MM.1S (cell line): Measurements from ENCODE around the gene ETV6.

ENCODE experiments used
- DNase-seq: peaks from one replicate; pipeline ENCODE4 v3.0.0-alpha.2; 2015
- H2AFZ ChIP-seq: fragments of 300-600 bp; sonication (generic); 2 replicates; pipeline ENCODE4 v1.6.0; 2016; ENCODE audit warnings: antibody characterized with exemption, low read length
- H3F3A ChIP-seq: fragments of 300-600 bp; sonication (generic); 2 replicates; pipeline ENCODE4 v1.6.1; 2016; ENCODE audit warnings: mild to moderate bottlenecking, antibody characterized with exemption, low read length, moderate library complexity, mixed read lengths; ENCODE audit not compliant: insufficient read depth
- H3K27ac ChIP-seq: fragments of 300-600 bp; sonication (generic); 2 replicates; pipeline ENCODE4 v1.5.1; 2016; ENCODE audit warnings: mild to moderate bottlenecking, low read length
- H3K27me3 ChIP-seq: fragments of 300-600 bp; sonication (generic); replicated peaks from 2 replicates; pipeline ENCODE4 v1.6.0; 2016; ENCODE audit warnings: low read length; ENCODE audit not compliant: insufficient read depth
- H3K36me3 ChIP-seq: fragments of 300-600 bp; sonication (generic); replicated peaks from 2 replicates; pipeline ENCODE4 v1.6.1; 2016; ENCODE audit warnings: mild to moderate bottlenecking, low read length, mixed read lengths; ENCODE audit not compliant: insufficient read depth
- H3K4me1 ChIP-seq: fragments of 300-600 bp; sonication (generic); 2 replicates; pipeline ENCODE4 v1.6.1; 2016; ENCODE audit warnings: low read length, mixed read lengths
- H3K4me2 ChIP-seq: fragments of 300-600 bp; sonication (generic); 2 replicates; pipeline ENCODE4 v1.6.0; 2016; ENCODE audit warnings: low read depth, low read length
- H3K4me3 ChIP-seq: fragments of 300-600 bp; sonication (generic); 2 replicates; pipeline ENCODE4 v1.5.1; 2016; ENCODE audit warnings: low read length, mixed read lengths
- H3K79me2 ChIP-seq: fragments of 300-600 bp; sonication (generic); 2 replicates; pipeline ENCODE4 v1.6.1; 2016; ENCODE audit warnings: mixed run types, low read length, mixed read lengths
- H3K9ac ChIP-seq: fragments of 300-600 bp; sonication (generic); 2 replicates; pipeline ENCODE4 v1.6.1; 2016; ENCODE audit warnings: low read length, mixed read lengths
- H3K9me2 ChIP-seq: fragments of 300-600 bp; sonication (generic); replicated peaks from 2 replicates; pipeline ENCODE4 v1.6.1; 2016; ENCODE audit warnings: mild to moderate bottlenecking, low read length, mixed read lengths; ENCODE audit not compliant: insufficient read depth
- H3K9me3 ChIP-seq: fragments of 300-600 bp; sonication (generic); replicated peaks from 2 replicates; pipeline ENCODE4 v1.6.1; 2016; ENCODE audit warnings: mild to moderate bottlenecking, low read length, mixed read lengths; ENCODE audit not compliant: insufficient read depth
- H4K20me1 ChIP-seq: fragments of 300-600 bp; sonication (generic); 2 replicates; pipeline ENCODE4 v1.6.1; 2016; ENCODE audit warnings: mild to moderate bottlenecking, low read length, moderate library complexity, mixed read lengths; ENCODE audit not compliant: insufficient read depth
- CTCF ChIP-seq: fragments of 300-600 bp; sonication (generic); IDR thresholded peaks from 2 replicates; pipeline ENCODE4 v1.5.1; 2016; ENCODE audit warnings: antibody characterized with exemption, low read length, mixed read lengths
- EZH2 ChIP-seq: fragments of 300-600 bp; sonication (generic); optimal IDR thresholded peaks from 2 replicates; pipeline ENCODE3; 2017; ENCODE audit warnings: low read depth, mild to moderate bottlenecking, antibody characterized with exemption, low read length, mixed read lengths
- EZH2phosphoT487 ChIP-seq: fragments of 300-600 bp; sonication (generic); IDR thresholded peaks from 2 replicates; pipeline ENCODE4 v1.6.1; 2018; ENCODE audit warnings: antibody characterized with exemption, low read length

Gene ETV6

DNA sequence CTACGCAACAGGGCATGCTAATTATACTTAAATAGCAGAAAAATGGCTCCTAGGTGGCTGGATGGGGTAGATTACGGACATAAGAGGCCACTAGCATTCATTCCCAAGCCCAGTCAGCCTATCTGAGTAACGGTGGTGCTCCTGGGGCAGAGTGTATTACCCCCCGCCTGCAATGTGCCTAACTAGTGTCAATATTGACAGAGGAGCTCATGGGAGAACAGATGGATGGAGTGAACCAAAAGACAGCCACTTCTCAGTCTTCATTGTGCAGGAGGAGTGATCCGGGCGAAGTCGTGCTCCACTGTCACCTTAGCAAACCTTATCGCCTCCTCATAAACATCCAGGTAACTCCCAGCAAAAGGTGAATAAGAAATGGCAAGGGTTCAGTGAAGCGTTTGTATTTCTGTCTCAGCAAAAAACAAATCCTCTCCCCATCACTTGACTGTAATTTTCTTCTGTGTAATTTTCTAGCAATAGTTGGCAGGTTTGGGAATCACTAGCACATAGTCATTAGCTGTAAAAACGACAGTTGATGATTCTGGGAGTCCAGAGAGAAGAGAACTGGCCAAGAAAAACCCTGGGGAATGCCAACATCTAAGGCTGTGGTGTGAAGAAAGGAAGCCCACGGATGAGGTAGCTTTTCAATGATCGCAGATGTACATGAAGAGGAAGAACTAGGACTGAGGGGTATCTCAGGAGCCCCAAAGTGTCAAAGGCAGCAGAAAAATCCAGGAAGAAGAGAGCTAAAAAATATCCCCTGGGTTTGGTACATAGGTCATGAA lies 294.6 kb downstream of the ETV6 start:
- Histone ChIP-seq H4K20me1 (no peaks in the 10 kb centered on the region), H3K36me3 (no peaks in the 10 kb centered on the region), H3K79me2 (no peaks in the 10 kb centered on the region), H3K9me3 (no peaks in the 10 kb centered on the region), H3K27me3 (no peaks in the 10 kb centered on the region), H3K27ac (no peak overlapping the region), H3K4me2 (no peak overlapping the region), H3K9ac (no peak overlapping the region), H3K4me3 (no peak overlapping the region), H3K9me2 (no peaks in the 10 kb centered on the region), H3F3A (no peaks in the 10 kb centered on the region), H3K4me1 (no peaks in the 10 kb centered on the region), H2AFZ (no peak overlapping the region)
- no peak for TF ChIP-seq CTCF
- no peak for TF ChIP-seq EZH2phosphoT487
- no peak for TF ChIP-seq EZH2
- no peak for DNase-seq
